Embryonic facial prominence (tissue), 1 donor: Measurements from ENCODE around the gene GAS7.

Source experiments
- DNase-seq: peaks from one replicate; pipeline ENCODE4 v3.0.0-alpha.2; 2016; ENCODE audit errors: extremely low spot score

The GAS7 gene

DNA sequence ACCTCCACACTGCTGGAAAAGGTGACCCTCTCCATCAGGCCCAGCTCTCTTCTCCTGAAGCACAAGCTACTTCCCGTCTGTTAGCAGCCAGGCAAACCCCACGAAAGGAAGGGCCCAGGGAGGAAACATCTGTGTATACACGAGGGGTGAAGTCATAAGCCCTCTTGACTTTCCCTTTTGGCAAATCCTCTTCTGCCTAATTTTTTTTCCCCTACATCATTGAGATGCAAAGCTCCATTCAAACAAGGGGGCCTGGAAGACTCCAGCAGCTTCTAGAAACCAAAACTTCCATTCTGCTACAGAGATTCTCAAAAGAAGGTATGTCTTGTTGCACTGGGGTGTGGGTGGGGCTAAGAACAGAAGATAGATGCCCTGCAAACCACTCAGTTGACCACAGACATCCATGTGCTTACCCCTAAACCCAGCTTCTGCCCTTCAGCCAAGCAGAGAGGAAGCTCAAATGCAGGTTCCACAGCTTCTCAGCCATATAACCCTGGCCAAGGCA lies 147.8 kb downstream of the GAS7 start:
- DNase-seq = no peak

DNA sequence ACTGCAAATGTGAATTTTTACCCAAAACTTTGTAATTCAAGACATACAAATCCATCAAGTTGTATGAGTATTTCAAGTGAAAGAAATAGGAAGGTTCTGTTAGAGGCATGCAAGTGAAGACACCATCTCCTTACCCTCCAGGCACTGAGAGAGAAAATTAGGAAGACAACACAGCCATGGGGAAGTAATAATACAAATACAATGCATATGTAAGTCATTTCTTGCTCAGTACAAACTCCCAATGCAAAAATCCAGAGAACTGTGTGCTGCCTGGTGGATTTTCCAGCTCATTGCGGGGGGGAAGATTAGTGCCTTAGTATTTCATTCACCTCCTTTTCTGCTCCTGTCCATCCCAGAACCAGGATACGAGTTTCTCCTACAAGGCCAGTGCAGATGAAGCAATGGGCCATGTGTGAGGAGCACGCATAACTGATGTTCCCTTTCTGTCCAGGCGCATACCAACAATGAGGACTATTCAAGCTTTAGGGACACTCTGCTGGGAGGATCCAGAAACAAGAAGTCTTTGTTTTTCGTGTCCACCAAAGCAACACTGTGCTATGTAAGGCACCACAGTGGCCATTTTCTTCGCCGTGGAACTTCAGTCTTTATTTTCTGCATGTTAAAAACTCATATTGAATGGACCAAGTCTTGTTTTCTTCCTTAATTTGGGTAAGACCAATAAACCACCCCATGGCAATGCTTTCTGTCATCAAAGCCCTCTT lies 149.6 kb downstream of the GAS7 start:
- DNase-seq = no peak

DNA sequence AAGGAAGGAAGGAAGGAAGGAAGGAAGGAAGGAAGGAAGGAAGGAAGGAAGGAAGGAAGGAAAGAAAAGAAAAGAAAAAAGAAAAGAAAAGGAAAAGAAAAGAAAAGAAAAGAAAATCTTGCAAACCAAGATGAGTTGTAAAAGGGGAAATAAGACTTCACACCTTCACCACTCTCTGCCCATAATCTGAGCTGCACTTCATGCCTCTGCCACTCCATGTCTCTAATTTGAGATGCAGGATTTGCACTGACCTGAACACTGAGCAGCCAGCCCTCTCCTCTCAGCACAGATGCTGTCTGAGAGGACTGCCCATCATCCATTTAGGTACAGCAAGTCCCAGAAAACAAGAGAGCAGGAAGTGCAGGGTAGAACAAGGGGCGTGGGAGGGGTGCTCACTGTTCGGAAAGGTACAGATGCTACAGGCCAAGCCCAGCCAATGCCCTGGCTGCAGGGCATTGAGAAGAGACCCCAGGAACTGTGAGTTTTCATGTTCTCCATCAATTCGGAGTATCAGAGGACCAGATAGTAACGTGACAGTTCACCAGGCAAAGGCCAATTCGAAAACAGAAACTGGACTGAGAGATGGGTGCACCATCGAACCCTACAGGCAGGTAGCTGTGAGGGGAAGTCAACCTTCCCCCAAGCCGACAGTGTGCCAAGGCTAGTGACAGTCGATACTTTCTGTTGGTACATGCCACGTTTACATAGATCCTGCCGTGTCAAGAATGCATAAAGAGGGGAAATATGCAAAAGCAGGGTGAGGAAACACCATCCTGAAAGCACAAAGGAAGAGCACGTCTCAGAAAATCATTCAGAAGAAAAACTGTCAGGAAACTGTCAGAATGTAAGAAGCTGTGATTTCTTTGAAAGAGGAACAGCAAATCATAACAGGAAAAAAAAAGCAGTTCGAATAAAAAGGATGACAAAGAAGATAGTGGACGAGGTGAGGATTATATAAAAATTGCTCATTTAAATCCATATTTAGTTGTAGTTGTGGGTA lies 151.3 kb downstream of the GAS7 start:
- DNase-seq = no peak

DNA sequence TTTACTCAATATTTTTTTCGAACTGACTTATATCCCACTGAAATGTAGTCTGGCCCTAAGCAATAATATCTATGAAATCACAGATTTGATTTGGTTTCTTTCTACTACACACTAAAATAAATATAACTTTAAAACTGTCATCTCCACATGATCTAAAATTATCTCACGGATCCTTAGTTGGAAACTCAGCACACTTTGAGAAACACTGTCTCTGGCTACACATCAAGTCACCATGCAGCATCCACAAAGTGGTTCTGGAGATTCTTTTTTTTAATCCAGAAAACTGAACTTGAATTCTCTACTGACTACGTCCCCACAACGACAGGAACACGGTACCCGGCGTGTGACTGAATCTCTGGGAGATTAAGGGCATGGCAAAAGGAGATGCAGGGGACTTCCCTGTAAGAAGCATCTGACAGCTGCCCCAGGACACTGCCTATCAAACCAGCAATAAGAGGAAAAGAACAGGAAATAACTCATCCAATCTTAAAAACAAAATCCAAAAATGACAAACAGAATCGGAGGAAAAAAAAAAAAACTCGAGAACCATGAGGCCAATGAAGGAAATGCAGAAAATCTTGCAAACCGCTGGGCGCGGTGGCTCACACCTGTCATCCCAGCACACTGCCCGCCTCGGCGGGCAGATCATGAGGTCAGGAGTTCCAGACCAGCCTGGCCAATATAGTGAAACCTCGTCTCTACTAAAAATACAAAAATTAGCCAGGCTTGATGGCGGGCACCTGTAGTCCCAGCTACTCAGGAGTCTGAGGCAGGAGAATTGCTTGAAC lies 152.3 kb downstream of the GAS7 start:
- DNase-seq = no peak

DNA sequence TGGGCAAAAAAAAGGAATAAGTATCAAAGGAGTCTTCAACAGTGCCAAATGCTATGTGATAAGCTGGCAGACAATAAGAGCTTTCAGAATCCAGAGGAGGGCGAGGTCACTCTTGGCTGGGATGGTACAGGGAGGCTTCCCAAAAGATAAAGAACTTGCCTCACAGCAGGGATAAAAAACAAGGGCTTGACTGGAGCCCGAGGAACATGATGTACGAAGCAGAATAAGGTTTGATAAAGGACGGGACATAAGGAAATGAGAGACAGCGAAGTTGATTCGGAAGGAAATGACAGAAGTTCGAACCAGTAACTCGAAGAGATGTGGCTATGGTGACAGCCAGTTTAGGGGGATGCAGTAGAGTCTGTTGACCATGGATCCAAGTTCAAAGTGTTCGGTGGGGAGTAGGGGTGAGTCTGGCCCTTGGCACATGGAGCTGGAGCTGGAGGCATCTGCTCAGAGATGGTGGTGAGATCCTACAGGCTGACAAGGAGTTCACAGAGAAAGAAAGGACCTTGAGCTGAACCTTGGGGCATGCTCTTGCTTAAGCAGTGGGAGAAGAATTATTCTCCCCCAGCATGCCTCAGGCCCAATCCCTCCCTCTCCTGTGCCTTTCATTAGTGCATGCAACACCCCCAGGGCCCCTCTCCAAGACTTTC lies 155.7 kb downstream of the GAS7 start:
- no peak for DNase-seq

DNA sequence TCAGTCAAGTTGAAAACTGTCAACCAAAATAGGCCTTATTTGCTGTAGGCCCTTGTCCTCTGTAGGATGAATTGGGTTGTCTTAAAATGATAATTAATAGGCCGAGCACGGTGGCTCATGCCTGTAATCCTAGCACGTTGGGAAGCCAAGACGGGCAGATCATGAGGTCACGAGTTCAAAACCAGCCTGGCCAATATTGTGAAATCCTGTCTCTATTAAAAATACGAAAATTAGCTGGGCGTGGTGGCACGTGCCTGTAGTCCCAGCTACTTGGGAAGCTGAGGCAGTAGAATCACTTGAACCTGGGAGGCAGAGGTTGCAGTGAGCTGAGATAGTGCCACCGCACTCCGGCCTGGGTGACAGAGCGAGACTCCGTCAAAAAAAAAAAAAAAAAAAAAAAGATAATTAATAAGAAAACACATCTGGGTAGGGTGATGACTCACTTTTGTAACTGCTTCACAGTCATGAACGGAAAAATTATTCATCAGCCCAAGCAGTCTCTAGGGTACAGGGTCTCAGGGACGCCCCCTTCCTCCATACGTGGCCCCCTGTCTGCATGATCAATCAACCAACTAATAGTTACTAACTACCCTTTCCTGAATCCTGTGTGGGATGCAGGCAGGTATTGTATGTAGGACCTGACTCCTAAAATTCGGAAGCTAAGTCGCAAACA lies 156.4 kb downstream of the GAS7 start:
- no peak for DNase-seq

DNA sequence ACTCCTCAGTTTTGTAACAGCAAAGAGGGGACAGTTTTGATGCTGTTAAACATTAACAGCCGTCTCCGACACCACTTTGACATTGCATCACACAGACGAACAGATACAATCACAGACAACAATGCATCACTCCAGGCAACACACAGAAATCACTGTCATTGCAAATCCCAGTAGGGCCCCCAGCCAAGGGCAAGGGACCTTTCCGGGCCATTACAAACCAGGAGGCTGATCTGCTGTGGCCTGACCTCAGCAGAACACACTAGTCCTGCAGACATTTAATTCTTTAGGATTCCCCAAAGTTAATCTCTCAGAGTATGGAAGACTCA lies 157.2 kb downstream of the GAS7 start:
- no peak for DNase-seq

DNA sequence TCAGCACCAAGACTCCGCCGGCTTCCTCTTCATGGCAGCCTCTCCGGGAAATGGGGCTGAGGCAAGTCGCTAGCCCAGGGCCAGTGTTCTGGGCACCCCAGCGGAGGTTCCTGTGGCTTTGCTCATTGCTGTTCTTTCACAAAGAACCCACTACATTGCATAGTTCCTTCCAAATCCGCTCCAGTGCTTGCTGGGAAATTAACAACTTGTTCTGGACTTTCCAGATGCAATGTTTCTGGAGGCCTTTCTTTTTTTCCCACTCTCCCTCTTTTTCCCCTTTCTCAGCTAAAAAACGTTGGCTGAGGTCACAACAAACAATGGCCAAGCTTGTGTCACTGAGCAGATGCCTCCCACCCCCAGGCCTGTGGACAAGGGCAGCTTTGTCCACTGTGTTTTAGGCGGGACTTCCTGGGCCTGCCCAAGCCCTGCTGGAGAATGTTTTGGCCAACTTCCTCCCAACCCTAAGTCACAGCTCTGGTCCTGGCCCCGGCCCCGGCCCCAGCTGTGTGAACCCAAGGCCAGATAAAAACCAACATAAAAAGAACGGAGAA lies 161.8 kb downstream of the GAS7 start:
- DNase-seq = no peak

DNA sequence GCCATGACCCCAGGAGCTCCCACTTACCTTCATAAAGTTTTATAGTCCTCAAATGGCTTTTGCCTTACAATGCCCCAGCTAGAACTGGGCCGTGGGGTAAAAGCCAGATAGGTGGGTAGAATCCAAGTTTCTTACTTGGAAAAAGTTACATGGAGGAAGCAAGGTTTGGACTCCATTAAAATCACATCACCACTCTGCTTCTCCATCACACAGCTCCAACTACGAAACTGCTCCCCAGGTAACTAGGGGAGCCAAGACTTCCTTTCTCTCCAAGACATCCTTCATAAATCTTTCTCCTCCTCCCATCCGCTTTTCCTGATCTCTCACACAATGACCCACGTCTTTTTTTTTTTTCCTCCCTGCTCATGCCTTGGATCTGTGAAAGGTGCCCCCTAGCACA lies 162.5 kb downstream of the GAS7 start:
- no peak for DNase-seq

DNA sequence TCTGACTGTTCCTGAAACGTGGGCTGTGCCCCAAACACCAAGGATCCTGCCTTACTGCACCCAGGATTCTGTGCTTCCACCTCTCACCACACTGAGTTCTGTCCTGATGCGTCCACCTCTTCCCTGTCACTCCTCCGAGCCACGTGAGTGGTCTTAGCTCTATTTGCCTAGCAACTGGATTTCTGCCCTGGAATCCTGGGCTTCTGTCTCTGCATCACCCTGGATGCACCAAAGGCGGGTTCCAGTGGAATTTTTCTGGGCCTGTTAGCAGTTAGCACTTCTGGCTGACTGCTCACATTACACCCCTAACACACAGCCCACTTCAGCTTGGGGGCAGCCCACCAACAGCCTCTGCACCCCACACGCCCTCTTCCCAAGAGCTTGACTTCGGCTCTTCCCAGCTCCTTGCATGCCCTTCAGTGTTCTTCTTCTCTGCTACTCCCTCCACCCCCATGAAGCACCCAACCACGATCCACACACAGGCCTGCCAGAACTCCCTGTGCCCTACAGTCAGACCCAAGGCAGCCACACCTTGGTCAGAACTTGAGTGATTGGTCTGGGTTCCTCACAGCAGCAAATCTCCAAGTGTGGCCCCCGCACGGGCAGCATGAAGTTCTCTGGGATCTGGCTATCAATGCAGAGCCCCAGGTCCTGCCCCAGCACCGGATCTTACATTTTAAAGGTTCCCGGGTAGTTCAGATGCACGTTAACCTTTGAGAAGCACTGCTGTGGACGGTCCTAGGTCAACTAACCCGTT lies 163.5 kb downstream of the GAS7 start:
- DNase-seq = no peak

DNA sequence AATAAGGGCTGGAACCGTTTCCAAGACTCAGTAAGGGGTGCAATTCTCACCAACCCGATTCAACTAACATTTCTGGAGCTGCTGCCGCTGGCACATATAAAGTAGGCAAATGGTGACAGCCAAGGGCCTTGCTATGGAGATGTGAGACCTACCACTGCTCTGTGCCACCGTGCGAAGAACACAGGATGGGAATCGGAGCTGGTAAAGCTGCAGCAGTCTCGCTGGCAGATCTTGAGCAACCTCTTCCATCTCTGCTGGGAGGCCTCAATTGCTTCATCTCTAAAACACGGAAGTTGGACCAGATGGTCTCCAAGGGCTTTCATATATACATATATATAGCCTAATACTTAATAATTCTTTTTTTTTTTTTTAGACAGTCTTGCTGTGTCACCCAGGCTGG lies 164.4 kb downstream of the GAS7 start:
- DNase-seq = no peak

DNA sequence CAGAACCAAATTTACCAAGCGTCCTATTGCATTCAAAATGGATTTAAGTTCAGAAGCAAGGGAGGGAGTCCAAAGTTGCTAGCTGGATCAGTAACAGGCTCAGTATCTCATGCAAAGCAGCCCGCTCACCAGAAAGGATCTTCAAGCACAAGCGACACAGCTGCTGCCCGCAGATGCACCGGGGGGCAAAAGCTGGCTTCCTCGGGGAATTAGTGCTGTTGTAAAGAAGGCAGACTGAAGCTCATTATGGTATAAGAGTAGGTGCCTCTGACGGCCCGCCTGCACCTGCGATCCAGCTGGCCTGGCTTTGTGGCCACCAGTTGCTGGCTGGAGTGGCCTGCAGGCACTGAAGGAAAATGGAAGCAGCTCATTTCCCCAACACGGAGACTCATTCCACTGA lies 165.0 kb downstream of the GAS7 start:
- DNase-seq = no peak

DNA sequence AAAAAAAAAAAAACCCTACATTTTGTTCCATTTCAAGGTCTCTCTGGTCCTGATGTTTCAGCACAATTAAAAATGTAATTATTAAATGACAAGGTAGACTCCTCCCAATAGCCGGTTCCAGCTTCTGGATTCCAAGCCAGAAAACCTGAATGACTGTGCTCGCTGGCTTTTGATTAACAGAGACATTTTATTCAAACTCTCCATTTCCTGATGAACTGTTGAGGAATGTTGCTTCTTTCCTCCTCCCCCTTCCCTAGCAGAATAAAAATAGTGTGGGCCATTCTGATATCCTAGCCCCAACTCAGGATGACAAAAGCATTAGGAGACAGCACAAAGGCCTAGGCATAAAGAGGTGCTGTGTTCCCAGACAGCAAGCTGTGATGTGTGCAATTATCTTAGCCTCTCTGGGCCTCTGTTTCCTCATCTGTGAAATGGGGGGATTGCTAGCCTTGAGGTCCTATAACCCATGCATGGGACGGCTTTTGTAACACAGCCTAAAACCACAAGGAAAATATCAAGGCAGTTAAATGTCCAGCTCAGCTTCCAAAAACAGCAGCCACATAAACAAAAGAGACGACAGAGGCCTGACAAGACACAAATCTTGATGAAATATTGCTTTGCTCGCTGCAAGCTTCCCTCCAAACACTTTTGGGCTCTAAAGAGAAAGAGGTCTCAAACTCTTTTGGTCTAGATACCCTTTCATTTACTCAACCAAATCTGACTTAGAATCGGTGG lies 166.1 kb downstream of the GAS7 start:
- no peak for DNase-seq

DNA sequence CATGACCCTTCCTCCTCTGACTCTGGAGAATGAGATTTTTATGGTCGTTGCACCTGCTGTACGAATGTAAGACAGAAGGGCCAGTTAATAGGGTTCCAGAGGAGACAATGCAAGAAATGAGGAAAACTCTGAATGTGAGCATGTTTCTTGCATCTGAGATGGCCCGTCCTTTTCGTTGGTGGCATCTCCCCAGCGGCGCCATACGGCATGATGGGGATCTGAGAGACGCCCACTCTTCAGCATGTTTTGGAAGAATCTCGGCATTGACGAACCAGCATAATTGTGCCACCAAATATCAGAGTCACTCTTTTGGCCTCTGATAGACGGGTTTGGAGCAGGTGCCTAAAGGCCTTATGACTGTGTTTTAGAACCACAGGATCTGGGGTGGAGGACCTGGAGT lies 166.8 kb downstream of the GAS7 start:
- DNase-seq = no peak

DNA sequence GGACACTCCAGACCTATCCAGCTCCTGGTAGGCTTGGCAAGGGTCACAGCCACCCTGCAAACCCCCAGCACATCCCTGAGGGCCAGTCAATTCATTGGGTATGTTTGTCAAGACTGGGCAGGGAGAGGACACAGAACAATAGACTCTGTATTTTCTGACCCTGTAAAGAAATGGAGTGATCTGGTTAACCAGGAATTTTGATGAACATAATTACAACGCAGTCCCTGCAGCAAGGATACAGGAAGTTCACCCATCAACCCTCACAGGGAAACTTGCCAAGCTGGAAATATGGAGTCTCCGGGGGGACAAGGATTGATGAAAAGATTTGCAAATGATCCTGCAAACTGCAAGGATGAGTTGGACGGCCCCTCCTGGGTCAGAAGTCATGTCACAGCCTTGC lies 167.3 kb downstream of the GAS7 start:
- no peak for DNase-seq

DNA sequence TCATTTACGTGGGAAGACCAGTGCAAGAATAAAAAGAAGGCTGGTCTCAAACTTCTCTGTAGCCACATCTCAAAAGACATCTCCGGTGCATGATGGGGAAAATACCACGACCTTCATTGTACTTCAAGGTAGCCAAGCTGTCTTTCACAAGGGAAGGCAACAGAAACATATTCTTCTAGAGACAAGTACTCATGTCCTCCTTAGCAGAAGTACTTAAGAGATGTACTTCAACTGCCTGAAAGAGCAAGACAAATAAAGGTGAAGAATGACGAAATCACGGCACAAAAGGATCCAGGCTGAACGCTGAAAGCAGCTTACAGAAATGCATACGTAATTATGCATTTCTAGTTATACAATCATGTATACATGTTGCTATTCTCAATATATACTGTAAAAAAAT lies 169.3 kb downstream of the GAS7 start:
- DNase-seq = no peak

DNA sequence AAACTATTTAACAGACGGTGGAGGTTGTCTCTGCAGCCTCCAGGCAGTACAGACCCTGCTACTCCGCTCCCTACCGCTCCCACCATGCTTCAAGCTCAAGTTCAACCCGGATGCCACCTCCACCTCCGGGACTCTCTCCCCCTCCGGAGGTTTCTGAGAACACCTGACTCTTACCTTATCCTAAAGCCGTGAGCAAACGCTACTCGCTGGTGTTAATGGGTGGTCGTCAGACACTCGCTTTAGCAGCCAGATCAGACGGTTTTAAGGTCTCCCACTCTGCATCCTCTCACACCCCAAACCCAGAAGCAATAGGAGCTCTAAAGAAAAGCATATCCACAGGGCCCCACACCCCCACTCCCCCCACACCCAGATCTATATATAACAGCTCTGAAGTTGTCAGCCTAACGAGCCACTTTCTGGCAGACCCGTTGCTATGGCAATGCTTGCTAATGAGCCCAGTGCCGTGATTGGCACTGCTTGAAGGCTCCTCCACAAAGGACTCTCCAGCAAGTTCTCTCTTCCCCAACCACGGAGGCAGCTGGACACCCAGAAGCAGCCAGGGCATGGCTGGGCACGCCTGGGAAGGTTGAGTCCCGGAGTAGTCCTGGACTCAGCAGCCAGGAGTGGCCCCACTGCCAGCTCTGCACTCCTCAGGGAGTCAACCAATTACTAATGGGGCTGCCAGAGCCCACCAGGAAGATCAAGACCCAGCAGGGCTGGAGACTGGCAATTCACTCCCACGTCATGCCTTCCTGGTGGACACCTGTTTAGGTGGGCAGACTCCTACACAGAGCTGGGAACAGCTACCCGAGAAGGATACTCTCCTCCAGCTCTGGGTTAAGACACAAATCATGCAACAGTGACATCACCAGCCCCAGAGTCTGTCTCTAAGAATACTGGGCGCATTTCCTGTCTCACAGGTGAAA lies 172.2 kb downstream of the GAS7 start:
- DNase-seq = no peak

DNA sequence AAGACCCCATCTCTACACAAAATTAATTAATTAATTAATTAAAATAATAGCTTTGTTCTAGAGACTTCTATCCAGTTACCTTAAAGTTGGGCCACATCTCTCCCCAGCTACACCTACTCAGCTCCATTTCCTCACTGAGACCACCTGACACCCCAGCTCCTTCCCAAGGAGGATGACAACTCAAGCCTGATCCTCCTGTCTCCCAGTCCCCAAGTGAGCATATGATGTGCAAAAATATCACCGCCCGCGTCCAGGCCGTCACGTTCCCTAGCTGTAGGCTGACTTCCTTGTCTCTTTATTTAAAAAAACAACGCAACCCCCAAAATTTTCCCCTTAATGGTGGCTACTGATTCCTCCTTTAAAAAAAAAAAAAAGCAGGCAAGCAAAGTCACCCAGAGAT lies 173.2 kb downstream of the GAS7 start:
- no peak for DNase-seq
